Measurements from ENCODE around the gene APOD.

DNA sequence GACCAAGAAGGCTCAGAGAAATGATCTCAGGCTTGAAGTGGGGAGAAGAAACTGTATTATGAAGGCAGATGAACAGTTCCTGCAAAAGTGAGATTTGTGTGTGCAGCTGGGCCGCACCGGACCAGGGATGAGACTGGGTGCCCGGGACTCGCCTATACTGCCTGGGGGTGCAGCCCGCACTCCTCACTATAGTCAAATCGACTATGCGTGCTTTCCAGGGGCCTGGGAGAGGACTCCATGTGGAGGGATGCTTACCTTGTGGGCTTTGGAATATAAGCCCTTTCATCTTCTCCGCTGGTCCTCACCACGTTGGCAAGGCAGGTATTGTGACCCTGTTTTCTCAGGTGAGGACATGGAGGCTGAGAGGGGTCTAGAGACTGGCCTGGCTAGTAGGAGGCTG is 32.9 kb upstream of the APOD start:
- TF ChIP-seq CTCF (IDR thresholded peaks at IDR 0.05) (no peak), POLR2A (IDR thresholded peaks at IDR 0.05) (no peak)
